SH-SY5Y (cell line): ENCODE data around the gene RAMACL.
A peak's percentile ranks its signal among the peaks of the same experiment; 100 is the strongest.

Experiments used
- GATA2 ChIP-seq: IDR thresholded peaks from 2 replicates; pipeline ENCODE4 v1.6.1; 2011; ENCODE audit warnings: mild to moderate bottlenecking, low read depth, low read length
- GATA3 ChIP-seq: IDR thresholded peaks from 2 replicates; pipeline ENCODE4 v1.6.1; 2011; ENCODE audit warnings: low read depth, mild to moderate bottlenecking, low read length, moderate library complexity

RAMACL gene

DNA sequence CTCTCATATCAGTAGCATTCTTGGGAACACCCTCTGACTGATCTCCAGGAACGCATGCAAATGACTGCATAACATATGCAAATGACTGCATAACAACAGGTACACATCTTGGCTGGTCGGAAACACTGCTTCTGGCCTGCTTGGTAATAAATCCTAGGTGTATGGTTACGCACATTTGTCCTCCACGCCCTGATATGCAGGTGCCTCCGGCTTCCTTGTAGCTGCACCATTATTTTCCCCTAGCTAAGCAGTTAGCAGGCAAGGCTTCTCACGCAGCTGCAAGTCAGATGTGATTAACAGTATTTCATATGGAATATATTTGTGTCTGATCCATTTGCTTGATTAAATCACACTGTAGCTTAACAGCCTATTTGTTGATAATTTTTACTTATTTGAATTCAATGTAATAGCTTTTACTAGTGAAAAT lies 34.6 kb upstream of the RAMACL start:
- peak; percentile 26; the same call in 1 of the 2 replicates for TF ChIP-seq GATA3
- TF ChIP-seq GATA2 = 0 out of 2 replicates have a peak, but pooled peaks have one; percentile 25

DNA sequence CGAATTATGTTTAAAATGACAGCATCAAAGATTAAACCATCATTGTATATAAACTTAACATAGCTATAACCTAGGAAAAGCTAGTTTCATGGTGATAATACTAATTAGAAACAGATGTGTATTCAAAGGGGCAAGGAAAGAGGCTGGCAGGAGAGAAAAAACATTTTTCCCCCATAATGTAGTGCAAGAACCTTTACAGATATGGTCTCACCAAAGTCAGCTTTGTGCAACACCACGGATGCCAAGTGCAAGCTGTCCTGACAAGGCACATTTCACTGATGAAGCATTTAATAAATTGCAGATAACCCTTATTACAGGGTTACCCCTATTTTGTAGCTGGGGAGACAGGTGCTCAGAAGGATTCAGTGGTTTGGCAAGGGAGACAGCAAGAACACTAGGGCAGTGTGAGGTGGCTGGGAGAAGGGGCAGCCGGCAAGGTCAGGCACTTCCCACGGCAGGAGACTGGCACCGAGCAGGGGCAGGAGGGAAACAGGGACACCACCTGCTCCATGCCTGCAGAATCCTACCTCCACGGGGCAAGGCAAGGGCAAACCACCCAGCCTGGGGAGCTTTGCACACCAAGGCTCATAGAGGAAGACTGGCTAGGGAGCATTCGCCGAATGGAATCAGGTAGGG lies 34.1 kb upstream of the RAMACL start:
- TF ChIP-seq GATA3 (no peak), GATA2 (0 out of 2 replicates have a peak, but pooled peaks have one; percentile 3)

DNA sequence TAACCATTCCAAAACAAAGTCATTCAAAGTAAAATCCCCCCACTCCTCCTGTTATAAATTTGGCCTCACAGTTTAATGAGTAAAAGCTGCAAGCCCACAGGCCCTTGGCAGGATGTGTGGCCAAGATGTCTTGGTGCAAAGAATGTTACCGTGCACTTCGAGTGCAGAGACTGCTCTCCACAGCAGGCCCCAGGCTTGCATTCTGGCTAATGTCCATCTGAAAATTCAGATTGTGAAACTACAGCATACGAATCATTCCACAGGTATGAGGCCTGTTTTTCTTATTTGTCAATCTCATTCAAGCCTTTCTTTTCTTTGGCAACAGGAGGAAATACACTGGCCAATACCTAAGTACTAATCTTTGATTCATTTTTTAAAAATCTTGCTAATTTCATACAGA lies 33.4 kb upstream of the RAMACL start:
- TF ChIP-seq GATA2 = no peak
- TF ChIP-seq GATA3 = no peak

DNA sequence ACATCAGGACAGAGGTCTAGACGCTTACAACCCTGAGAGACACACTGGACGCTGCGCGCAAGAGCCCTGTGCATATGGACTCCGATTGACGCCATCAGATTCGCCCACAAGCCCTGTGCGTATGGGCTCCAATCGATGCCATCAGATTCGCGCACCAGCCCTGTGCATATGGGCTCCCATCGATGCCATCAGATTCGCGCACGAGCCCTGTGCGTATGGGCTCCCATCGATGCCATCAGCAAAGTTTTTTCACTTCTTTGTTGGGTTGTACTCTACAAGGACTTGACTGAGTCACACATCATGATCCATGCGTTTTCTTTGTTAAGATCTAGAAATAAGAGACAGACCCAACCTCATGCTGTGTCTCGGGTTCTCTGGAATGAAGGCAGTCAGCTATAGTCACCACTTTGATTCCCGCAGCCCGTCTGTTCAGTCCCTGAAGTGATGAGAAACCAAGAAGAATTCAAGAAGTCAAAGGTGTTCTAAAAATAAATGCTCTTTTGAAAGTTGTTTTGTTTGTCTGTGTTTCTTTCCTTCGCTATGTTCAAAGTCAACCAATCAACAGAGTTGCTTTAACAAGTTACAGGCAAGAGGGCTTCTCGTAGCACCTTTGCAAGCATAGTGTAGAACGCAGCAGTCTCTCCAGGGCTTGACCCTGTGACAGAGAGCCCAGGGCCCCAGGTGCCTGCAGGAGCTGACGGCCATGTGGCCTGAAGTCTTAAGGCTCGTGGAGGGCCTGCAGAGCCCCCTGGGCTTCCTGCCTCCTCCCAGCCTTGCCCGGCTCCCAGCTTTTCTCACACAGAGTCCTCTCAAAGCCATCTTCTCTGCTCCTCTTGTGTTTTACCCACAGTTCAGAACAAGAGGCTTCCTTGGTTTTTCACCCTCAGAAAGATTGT lies 32.6 kb upstream of the RAMACL start:
- TF ChIP-seq GATA2 (no peak), GATA3 (no peak)

DNA sequence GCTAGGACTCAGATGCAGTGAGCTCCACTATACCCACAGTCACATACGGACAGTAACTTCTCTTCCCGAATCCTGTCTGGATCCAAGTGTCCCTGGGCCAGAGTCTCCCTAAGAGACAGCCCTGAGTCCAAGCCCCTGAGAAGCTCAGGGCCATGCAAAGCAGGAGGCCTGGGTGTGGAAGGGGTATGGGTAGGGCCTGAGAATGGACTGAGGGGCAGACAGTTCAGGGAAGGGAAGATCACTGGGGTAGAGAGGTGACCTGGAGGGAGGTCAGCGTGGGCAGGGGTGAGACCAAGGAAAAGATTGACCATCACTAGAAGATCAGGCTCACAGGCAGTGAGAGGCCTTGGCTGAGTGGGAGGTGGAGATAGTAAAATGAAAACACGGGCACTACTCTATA lies 31.8 kb upstream of the RAMACL start:
- TF ChIP-seq GATA3 = no peak
- TF ChIP-seq GATA2 = no peak

DNA sequence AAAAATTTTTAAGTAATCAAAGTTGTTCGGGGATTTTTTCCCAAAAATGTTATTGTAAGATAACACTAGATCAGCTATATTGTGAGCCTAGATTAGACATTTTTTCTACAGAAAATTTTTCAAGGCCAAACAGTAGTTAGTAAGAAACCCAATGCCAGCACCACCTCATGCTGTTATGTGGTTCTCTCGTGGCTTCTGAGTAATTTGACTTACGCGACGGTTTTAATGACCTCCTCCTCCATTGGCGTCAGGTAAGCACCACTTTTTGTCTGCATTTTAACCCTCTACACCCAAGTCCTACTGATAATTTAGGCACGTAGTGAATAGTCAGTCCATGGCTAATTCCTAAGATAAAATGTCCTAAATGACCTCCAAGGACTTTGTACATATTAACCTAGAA lies 30.9 kb upstream of the RAMACL start:
- TF ChIP-seq GATA3 (no peak), GATA2 (no peak)

DNA sequence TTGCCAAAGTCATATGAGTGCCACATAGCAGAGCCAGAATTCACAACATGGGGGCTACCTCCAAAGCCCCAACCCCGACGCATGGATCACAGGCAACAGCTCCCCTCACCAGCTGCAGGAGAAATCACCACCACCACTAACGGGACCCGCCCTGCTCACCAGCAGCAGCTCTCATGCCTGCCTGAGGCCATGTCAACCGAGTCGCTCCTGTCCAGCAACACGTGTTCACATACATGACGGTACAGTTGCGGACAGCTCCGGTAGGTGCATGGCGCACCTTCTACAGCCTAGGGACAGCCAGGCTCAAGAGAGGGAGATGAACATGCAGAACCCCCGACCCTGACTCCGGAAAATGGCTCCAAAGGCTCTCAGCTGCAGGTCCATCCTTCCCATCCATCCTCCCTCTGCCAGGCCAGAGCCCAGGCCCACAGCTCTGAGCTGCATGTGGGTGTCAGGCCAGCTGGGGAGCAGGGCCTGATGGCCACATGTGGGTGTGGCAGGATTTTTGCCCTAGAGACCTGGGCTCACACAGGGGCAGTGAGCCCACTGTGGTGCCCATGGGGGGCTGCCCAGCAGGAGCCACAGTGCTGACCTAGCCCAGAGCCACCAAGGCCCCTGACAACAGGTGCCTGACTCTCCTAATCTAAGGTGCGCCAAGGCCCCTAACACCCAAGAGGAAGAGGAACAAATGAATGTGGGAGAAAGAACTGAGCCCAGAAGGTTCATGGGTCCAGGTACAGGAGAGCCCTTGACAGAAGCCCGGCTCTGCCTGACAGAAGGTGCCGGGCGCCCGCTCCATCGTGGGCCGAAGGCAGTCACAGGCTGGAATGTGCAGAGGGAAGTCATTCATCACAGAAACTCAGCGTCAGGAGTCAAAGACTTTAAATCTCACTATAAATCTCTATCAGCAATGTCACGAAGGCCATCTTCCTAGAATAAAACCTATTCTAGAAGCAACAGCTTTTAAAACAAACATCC lies 30.1 kb upstream of the RAMACL start:
- TF ChIP-seq GATA3 = no peak

DNA sequence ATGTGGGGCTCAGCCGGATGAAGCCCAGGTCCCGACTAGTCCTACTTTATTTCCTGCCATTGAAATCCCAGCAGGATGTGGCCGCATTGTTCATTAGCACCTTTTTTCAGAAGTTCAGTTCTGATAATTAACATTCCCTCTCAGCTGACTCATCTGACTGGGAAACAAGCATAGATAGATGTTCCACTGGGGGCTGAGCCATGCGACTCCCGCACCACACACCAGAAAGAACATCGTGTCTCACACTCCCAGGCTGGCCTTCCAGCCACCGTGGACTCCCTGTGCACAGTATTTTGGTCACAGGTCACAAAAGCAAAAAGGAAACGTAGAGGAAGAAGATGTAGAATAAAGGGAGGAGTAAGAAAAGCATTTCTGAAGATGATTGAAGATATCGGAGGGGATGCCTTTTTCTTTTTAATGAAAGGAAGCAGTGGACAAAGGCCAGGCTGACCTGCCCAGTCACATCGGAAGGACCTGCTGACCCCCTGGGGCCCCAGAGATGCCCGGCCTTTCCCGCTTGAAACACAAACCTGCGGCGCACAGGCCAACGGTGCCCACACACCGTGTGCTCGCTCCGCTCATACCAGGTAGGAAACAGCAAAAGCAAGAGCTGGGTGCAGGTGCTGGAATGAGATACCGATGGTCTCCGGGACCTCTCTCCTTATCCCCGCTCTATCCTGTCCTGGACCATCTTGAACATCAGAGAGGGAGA lies 28.7 kb upstream of the RAMACL start:
- no peak for TF ChIP-seq GATA2
- no peak for TF ChIP-seq GATA3

DNA sequence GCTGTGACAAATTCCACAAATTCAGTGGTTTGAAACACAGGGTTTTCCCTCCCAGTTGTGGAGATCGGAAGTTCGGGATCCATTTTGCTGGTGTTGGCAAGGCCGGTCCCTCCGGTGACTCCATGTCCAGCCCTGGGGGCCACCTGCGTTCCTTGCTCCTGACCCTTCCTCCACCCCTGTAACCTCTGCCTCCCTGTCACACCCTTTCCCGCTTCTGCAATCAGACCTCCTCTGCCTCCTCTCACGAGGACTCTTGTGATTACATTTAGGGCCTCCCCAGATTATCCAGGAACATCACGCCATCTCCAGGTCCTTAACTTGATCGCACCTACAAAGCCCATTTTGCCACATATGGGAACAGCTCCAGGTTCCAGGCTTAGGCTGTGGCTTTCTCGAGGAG lies 28.1 kb upstream of the RAMACL start:
- TF ChIP-seq GATA3 = no peak
- no peak for TF ChIP-seq GATA2

DNA sequence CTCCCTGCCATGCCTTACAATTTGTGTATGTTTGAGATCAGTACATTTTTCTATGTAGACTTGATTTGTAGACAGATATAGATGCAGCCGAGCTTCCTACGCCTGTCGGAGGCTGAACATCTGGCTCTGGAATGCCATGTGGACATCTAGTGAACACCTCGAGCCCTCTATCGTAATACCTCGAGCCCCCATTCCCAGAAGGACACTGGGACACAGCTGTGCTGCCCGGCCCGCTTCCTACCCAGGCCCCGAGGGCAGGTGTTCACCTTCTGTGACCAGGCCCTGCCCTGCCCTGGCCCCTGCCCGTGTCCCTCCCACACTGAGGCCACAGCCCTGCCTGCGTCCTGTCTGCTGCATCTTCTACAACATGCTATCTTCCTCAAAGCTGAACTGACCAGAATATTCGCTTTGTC lies 27.7 kb upstream of the RAMACL start:
- TF ChIP-seq GATA3 (no peak), GATA2 (peak; percentile 31; the same call in 1 of the 2 replicates)

DNA sequence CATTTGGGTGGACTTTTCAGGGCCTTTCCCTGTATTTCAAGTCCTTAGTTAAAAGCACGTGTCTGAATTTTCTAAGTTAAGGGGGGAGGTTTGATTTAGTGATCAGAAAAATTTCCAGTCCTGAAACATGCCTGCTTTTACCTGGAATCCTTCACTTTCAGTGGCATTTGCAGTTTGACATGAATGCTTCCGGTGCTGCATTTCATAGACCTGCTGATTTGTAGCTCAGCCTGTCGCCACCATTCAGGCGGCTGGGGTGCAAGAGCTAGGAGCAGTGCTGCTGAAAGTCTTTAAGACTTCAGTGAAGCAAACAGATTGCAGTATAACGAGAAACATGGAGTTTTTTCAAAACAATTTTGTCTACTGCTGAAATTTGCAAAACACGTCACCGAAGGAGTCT lies 26.5 kb upstream of the RAMACL start:
- TF ChIP-seq GATA3 (no peak), GATA2 (no peak)

DNA sequence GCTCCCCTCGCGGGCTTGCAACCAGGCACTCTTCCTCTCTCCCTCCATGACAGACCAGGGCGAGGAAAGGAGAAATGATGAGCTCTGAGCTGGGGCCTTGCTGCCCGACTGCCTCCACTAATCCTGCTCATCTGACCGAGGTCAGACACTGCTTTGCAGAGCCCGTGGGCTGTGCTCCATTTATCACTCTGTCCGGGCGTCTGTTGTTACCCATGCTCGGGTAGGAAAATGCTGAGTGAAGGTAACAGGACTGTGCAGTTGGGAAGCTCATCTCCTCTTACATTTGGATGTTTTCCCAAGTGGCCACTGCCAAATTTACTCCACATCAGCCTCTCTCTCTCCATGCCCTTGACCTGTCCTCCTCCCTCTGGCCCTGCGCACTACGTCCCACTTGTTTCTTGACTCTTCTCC lies 26.0 kb upstream of the RAMACL start:
- TF ChIP-seq GATA3 (no peak), GATA2 (no peak)

DNA sequence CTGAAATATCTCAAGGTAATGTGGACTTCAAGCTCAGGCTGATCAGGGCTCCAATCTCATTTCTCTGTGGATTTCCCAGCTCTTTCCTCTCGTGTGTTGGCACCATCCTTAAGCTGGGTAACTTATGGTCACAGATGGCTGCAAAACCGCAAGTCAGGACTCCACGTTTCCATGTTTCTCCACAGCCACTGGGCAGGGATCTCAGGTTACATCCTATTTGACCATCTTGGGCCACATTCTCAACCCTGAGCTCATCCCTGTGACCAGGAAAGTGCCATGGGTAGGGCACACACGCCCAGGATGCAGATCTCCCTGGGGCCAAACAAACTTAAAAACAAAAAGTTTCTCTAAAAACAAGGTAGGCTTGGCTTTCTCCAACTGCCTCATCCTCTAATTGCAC lies 25.2 kb upstream of the RAMACL start:
- TF ChIP-seq GATA2 (no peak), GATA3 (no peak)

DNA sequence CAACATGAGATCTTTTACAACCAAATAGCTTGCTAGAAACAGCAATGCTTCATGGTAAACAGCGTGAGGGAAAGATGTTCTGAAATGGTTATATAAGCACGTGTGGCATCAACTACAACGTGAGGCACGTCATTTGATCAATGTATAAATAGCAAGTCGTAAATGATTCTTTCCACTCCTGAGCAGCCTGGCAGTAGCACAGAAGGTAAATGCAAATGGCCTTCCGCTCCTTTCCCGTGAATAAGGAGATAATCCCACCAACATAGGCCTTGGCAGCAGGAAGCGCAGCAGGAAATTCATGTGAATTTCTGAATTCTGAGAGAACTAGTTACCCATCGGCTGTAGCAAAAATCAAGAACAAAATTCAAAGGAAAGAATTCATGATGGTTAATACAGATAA lies 23.6 kb upstream of the RAMACL start:
- no peak for TF ChIP-seq GATA2
- TF ChIP-seq GATA3 = no peak
